OCI-LY3 (cell line): ENCODE data around the gene LRRC3B.

ENCODE experiments used
- EZH2phosphoT487 ChIP-seq: fragments of 200-600 bp; shearing (Covaris generic); IDR thresholded peaks from 2 replicates; pipeline ENCODE4 v1.6.1; 2018; ENCODE audit warnings: antibody characterized with exemption, mixed run types, low read depth
- TF ChIP-seq, protein P1 (sequence below): fragments of 200-600, 300-600 bp; sonication (generic); IDR thresholded peaks from 2 replicates; pipeline ENCODE4 v1.5.1; 2014; ENCODE audit warnings: antibody characterized with exemption, low read length, low read depth

DNA sequence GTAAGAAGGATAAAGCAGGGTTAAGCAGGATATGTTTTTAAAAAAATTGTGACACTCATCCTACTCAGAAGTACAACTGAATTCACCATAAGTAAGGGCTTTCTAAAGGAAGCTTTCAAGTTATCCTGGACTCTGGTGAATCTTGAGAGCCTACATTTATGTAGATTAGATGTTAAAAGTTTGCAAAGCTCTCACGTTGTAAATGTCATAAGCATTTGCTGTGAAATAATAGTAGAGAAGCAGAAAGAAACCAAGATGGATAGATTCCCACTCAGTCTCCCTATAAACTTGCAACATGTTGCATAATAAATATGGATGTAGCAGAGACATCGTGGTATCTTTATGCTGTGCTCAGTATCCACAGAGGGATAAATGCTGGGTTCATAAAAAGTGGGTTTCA, 77.0 kb downstream of the LRRC3B start:
- TF ChIP-seq, protein P1, sequence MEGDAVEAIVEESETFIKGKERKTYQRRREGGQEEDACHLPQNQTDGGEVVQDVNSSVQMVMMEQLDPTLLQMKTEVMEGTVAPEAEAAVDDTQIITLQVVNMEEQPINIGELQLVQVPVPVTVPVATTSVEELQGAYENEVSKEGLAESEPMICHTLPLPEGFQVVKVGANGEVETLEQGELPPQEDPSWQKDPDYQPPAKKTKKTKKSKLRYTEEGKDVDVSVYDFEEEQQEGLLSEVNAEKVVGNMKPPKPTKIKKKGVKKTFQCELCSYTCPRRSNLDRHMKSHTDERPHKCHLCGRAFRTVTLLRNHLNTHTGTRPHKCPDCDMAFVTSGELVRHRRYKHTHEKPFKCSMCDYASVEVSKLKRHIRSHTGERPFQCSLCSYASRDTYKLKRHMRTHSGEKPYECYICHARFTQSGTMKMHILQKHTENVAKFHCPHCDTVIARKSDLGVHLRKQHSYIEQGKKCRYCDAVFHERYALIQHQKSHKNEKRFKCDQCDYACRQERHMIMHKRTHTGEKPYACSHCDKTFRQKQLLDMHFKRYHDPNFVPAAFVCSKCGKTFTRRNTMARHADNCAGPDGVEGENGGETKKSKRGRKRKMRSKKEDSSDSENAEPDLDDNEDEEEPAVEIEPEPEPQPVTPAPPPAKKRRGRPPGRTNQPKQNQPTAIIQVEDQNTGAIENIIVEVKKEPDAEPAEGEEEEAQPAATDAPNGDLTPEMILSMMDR = no peak
- TF ChIP-seq EZH2phosphoT487 = no peak
